ENCODE results near the gene IFI27.

DNA sequence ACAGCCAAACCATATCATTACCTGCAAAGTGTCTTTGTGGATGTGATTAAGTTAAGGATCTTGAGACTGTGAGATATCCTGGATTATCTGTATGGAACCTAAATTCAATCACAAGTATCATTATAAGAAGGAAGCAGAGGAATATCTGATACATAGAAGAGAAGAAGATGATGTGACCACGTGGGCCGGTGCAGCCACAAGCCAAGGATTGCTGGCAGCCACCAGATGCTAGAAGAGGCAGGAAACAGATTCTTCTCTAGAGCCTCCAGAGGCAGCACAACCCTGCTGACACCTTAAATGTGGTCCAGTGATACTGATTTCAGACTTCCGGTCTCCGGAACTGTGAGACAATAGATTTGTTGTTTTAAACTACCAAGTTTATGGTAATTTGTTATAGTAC lies 24.9 kb downstream of the IFI27 start:
- TF ChIP-seq RAD21 (IDR thresholded peaks at IDR 0.05; ENCODE audit: low read length) = no peak
- no peak for TF ChIP-seq RFX5 (IDR thresholded peaks at IDR 0.05; ENCODE audit: low read depth, low read length)
- no peak for TF ChIP-seq MAFK (IDR thresholded peaks at IDR 0.05; ENCODE audit: low read depth, low read length)
- no peak for TF ChIP-seq MXI1 (IDR thresholded peaks at IDR 0.05; ENCODE audit: borderline replicate concordance, low read depth, low read length)

Measured in IMR-90 (cell line).